GM23338 (cell line): ENCODE results near the gene SERPINA5. TPM values are rescaled to one million over a fixed set of nuclear protein-coding genes. Genes with fewer than 3 reads are reported as not detected.

Experiments
- ATAC-seq: fragments of 200-7000 bp; cut with Tn5 transposase; 3 replicates; pipeline ENCODE4 v1.9.1; 2020
- DNase-seq: peaks from one replicate; pipeline ENCODE4 v3.0.0-alpha.2; 2015; ENCODE audit warnings: low spot score
- H2AFZ ChIP-seq: fragments of 200-600 bp; sonication (generic); 2 replicates; pipeline ENCODE4 v1.8.0; 2016; ENCODE audit warnings: antibody characterized with exemption, mild to moderate bottlenecking, moderate library complexity
- H3F3A ChIP-seq: fragments of 200-600 bp; sonication (generic); replicated peaks from 2 replicates; pipeline ENCODE4 v1.8.0; 2017; ENCODE audit warnings: antibody characterized with exemption, mixed run types, low read depth
- H3K27ac ChIP-seq: fragments of 200-600 bp; sonication (generic); 2 replicates; pipeline ENCODE4 v1.6.1; 2016; ENCODE audit warnings: low read depth
- H3K27me3 ChIP-seq: fragments of 200-600 bp; sonication (generic); 2 replicates; pipeline ENCODE4 v1.8.0; 2016; ENCODE audit warnings: mild to moderate bottlenecking, mixed run types, moderate library complexity; ENCODE audit not compliant: insufficient read depth
- H3K36me3 ChIP-seq: fragments of 200-600 bp; sonication (generic); 2 replicates; pipeline ENCODE4 v1.8.0; 2016; ENCODE audit warnings: mild to moderate bottlenecking; ENCODE audit not compliant: insufficient read depth
- H3K4me1 ChIP-seq: fragments of 200-600 bp; sonication (generic); 2 replicates; pipeline ENCODE4 v1.8.0; 2016; ENCODE audit warnings: mild to moderate bottlenecking, moderate library complexity; ENCODE audit not compliant: insufficient read depth
- H3K4me2 ChIP-seq: fragments of 200-600 bp; sonication (generic); 2 replicates; pipeline ENCODE4 v1.7.1; 2017; ENCODE audit warnings: mixed run types
- H3K4me3 ChIP-seq: fragments of 200-600 bp; sonication (generic); 2 replicates; pipeline ENCODE4 v1.6.1; 2016; ENCODE audit warnings: mixed run types
- H3K79me2 ChIP-seq: fragments of 200-600 bp; sonication (generic); replicated peaks from 2 replicates; pipeline ENCODE4 v1.8.0; 2017; ENCODE audit warnings: mild to moderate bottlenecking; ENCODE audit not compliant: insufficient read depth
- H3K9me2 ChIP-seq: fragments of 200-600 bp; sonication (generic); 2 replicates; pipeline ENCODE4 v1.8.0; 2017; ENCODE audit not compliant: insufficient read depth
- H4K20me1 ChIP-seq: fragments of 200-600 bp; sonication (generic); replicated peaks from 2 replicates; pipeline ENCODE4 v1.8.0; 2017; ENCODE audit warnings: mild to moderate bottlenecking; ENCODE audit not compliant: insufficient read depth
- H3K27ac Mint-ChIP-seq: 2 replicates; pipeline ENCODE4 v1.8.0; 2020; ENCODE audit warnings: inconsistent platforms, mild to moderate bottlenecking, moderate library complexity, mixed read lengths
- H3K27me3 Mint-ChIP-seq: 3 replicates; pipeline ENCODE4 v1.8.0; 2022; ENCODE audit warnings: low read depth, mild to moderate bottlenecking, moderate library complexity, mixed read lengths, inconsistent platforms; ENCODE audit not compliant: insufficient read depth, poor library complexity
- H3K36me3 Mint-ChIP-seq: 3 replicates; pipeline ENCODE4 v1.8.0; 2021; ENCODE audit warnings: low read depth, mild to moderate bottlenecking, inconsistent platforms, moderate library complexity, mixed read lengths
- H3K4me1 Mint-ChIP-seq: 3 replicates; pipeline ENCODE4 v1.8.0; 2020; ENCODE audit warnings: mild to moderate bottlenecking, inconsistent platforms, mixed read lengths
- H3K4me3 Mint-ChIP-seq: 3 replicates; pipeline ENCODE4 v1.8.0; 2021; ENCODE audit warnings: moderate library complexity, mild to moderate bottlenecking, inconsistent platforms, mixed read lengths
- H3K9me3 Mint-ChIP-seq: 3 replicates; pipeline ENCODE4 v1.8.0; 2020; ENCODE audit warnings: moderate library complexity, mild to moderate bottlenecking, inconsistent platforms, mixed read lengths
- CREB1 ChIP-seq: fragments of 250-450 bp; sonication (Bioruptor Pico); IDR thresholded peaks from 2 replicates; pipeline ENCODE4 v1.5.0; 2020; ENCODE audit warnings: low read depth, mild to moderate bottlenecking, moderate library complexity
- EZH2 ChIP-seq: fragments of 200-600 bp; sonication (generic); IDR thresholded peaks from one replicate; pipeline ENCODE4 v1.8.0; 2017; ENCODE audit warnings: antibody characterized with exemption, mild to moderate bottlenecking, low read depth; ENCODE audit not compliant: unreplicated experiment
- EZH2phosphoT487 ChIP-seq: fragments of 200-600 bp; sonication (generic); IDR thresholded peaks from one replicate; pipeline ENCODE4 v1.8.1; 2018; ENCODE audit warnings: antibody characterized with exemption; ENCODE audit not compliant: unreplicated experiment
- JUNB ChIP-seq: IDR thresholded peaks from one replicate; pipeline ENCODE4 v1.6.1; 2016; ENCODE audit warnings: antibody characterized with exemption; ENCODE audit not compliant: unreplicated experiment
- NANOG ChIP-seq: IDR thresholded peaks from 2 replicates; pipeline ENCODE4 v1.6.1; 2016; ENCODE audit warnings: antibody characterized with exemption, borderline replicate concordance
- ZNF331 ChIP-seq: fragments of 250-450 bp; sonication (Bioruptor Pico); IDR thresholded peaks from 2 replicates; pipeline ENCODE4 v1.5.0; 2020; ENCODE audit warnings: low read depth, mild to moderate bottlenecking, moderate library complexity
- ZNF462 ChIP-seq: fragments of 250-450 bp; sonication (Bioruptor Pico); IDR thresholded peaks from 2 replicates; pipeline ENCODE4 v1.5.0; 2020; ENCODE audit warnings: mild to moderate bottlenecking, moderate library complexity
- polyA plus RNA-seq: library from polyadenylated mRNA; unstranded; fragments of >200 nt; fragmentation: Nextera tagmentation; extraction: Ambion mirVana; gene quantifications from 2 replicates; pipeline ENCODE4 v1.2.1, GENCODE V29; 2016
- total RNA-seq: library from RNA; depleted of rRNA; stranded (reverse); fragments of >200 nt; shearing (Covaris generic); gene quantifications from 2 replicates; pipeline ENCODE4 v1.2.3, GENCODE V29; 2014
- TF ChIP-seq, protein P1 (sequence below): IDR thresholded peaks from 2 replicates; pipeline ENCODE4 v1.6.1; 2016; ENCODE audit warnings: antibody characterized with exemption

The SERPINA5 gene
- total and polyA plus RNA-seq, 2 experiments from 2014 or later = 0.81 to 0.90 TPM

DNA sequence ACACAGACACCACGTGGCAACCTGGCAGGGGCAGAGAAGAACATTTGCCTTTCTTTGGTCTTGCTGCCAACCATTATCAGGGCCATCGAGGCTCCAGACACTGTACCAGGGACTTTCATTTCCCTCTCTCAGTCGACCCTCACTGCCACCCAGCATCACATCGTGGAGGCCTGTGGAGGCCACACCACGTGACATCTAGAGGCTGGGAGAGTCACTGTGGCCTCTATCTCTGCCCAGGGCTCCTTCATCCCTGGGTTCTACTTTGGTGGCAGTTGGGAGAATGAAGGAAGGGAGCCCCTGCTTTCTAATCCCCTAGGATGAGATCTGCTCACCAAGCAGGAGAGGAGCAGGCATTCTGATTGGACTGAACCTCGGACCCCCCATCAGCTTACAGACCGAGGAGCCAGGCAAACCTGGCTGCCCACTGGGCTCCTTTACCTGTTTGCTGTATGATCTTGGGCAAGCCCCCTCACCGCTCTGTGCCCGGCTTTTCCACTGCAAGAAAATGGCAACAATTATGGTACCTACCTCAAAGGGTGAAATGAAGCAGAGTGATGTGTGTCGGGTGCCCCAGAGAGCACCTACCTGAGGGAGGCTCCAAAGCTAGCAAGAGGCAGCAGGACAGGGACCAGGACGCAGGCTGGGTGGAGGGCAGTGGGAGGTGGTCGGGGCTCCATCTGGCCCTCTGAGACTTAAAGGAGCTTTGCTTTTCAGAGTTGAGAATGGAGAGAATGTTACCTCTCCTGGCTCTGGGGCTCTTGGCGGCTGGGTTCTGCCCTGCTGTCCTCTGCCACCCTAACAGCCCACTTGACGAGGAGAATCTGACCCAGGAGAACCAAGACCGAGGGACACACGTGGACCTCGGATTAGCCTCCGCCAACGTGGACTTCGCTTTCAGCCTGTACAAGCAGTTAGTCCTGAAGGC, 32.8 kb downstream of the SERPINA5 start:
- peaks cover 5% of the 10 kb centered on the region; the same call in 1 of the 3 replicates for H3K4me1 Mint-ChIP-seq
- peaks cover 25% of the 10 kb centered on the region for H3K9me3 Mint-ChIP-seq
- no peak overlapping the region for H3K27ac ChIP-seq
- no peak overlapping the region for H3K4me3 ChIP-seq
- no peaks in the 10 kb centered on the region for H3K4me1 ChIP-seq
- no peaks in the 10 kb centered on the region for H3K79me2 ChIP-seq
- H4K20me1 ChIP-seq = no peaks in the 10 kb centered on the region
- H3K4me2 ChIP-seq = no peak overlapping the region
- no peak overlapping the region for H2AFZ ChIP-seq
- ATAC-seq = no peak
- no peak overlapping the region for H3K4me3 Mint-ChIP-seq
- no peak overlapping the region for H3K27ac Mint-ChIP-seq
- peaks cover 5% of the 10 kb centered on the region for H3K27me3 Mint-ChIP-seq
- no peaks in the 10 kb centered on the region for H3F3A ChIP-seq
- no peaks in the 10 kb centered on the region for H3K36me3 ChIP-seq
- TF ChIP-seq, protein P1, sequence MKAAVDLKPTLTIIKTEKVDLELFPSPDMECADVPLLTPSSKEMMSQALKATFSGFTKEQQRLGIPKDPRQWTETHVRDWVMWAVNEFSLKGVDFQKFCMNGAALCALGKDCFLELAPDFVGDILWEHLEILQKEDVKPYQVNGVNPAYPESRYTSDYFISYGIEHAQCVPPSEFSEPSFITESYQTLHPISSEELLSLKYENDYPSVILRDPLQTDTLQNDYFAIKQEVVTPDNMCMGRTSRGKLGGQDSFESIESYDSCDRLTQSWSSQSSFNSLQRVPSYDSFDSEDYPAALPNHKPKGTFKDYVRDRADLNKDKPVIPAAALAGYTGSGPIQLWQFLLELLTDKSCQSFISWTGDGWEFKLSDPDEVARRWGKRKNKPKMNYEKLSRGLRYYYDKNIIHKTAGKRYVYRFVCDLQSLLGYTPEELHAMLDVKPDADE = no peak
- no peak for TF ChIP-seq ZNF331 (CRISPR knock-in tag)
- no peak for TF ChIP-seq EZH2
- no peak for TF ChIP-seq JUNB
- TF ChIP-seq EZH2phosphoT487 = no peak
- no peak for TF ChIP-seq CREB1
- no peak for TF ChIP-seq ZNF462
- TF ChIP-seq NANOG = no peak
- no peaks in the 10 kb centered on the region for H3K27me3 ChIP-seq
- no peaks in the 10 kb centered on the region for H3K9me2 ChIP-seq
- DNase-seq = no peak
- H3K36me3 Mint-ChIP-seq = peaks cover 13% of the 10 kb centered on the region; the same call in 2 of the 3 replicates
